Frontal cortex (tissue), 4 donors: ENCODE results near the gene STXBP1. TPM values are rescaled to one million over a fixed set of nuclear protein-coding genes. Genes with fewer than 3 reads are reported as not detected.

Source experiments
- DNase-seq, 2 donors: peaks; one replicate each; pipeline ENCODE4 v3.0.0; 2012; ENCODE audit warnings: low spot score in 2 of 2
- FAIRE-seq: peaks from 2 replicates; lab custom pipeline; 2012; peaks lifted over from hg19 to GRCh38; lab: Jason Lieb, UNC
- total RNA-seq: library from RNA; depleted of rRNA; stranded (reverse); fragments of >200 nt; gene quantifications from one replicate; pipeline ENCODE4 v1.2.3, GENCODE V29; 2014
- donor health status: control.
- donor health status: control.
- donor health status: control.

The STXBP1 gene
- 63.2 TPM for total RNA-seq

GRCh38 chr9:127611899-127612790 lies at the start of gene STXBP1:
STXBP1 (plus strand) TSS chr9:127612277; CDS start chr9:127612404, 127 bp downstream.
- FAIRE-seq (no peak), DNase-seq (peak; percentile 98 to 99)

- FAIRE-seq (no peak), DNase-seq (no peak)
Observed at GRCh38 chr9:127562279-127562796, 49.7 kb upstream of the STXBP1 start.

GRCh38 chr9:127562841-127563401 lies 49.2 kb upstream of the STXBP1 start:
- FAIRE-seq = no peak
- DNase-seq = no peak

GRCh38 chr9:127563579-127563978 lies 48.5 kb upstream of the STXBP1 start:
- FAIRE-seq = no peak
- no peak for DNase-seq

- FAIRE-seq (no peak), DNase-seq (no peak)
Observed at GRCh38 chr9:127565231-127565630, 46.8 kb upstream of the STXBP1 start.

- DNase-seq (no peak), FAIRE-seq (no peak)
Observed at GRCh38 chr9:127566351-127567001, 45.6 kb upstream of the STXBP1 start.

- no peak for FAIRE-seq
Observed at GRCh38 chr9:127567035-127567729, 44.9 kb upstream of the STXBP1 start.

GRCh38 chr9:127567730-127568617 lies 44.1 kb upstream of the STXBP1 start:
- no peak for FAIRE-seq
- no peak for DNase-seq

More at GRCh38 chr9:127567035-127567729, 44.9 kb upstream of the STXBP1 start:
- DNase-seq = no peak

- DNase-seq (no peak), FAIRE-seq (no peak)
Observed at GRCh38 chr9:127568618-127568970, 43.5 kb upstream of the STXBP1 start.

GRCh38 chr9:127568971-127569885 lies 42.8 kb upstream of the STXBP1 start:
- DNase-seq (peak; percentile 87 to 91), FAIRE-seq (no peak)

GRCh38 chr9:127569886-127570401 lies 42.1 kb upstream of the STXBP1 start:
- DNase-seq = no peak
- FAIRE-seq = no peak

- FAIRE-seq (no peak), DNase-seq (no peak)
Observed at GRCh38 chr9:127570533-127571111, 41.5 kb upstream of the STXBP1 start.

GRCh38 chr9:127571971-127572370 lies 40.1 kb upstream of the STXBP1 start:
- FAIRE-seq = no peak
- DNase-seq = no peak

GRCh38 chr9:127572961-127573721 lies 38.9 kb upstream of the STXBP1 start:
- FAIRE-seq = no peak
- no peak for DNase-seq

GRCh38 chr9:127574072-127574993 lies 37.7 kb upstream of the STXBP1 start:
- DNase-seq = no peak
- FAIRE-seq = no peak
